IPS-15b (cell line): ENCODE data around the gene RNFT2.

Experiments
- H3K27me3 ChIP-seq: one replicate; pipeline ENCODE4 v1.6.1; 2013; ENCODE audit warnings: low read length; ENCODE audit not compliant: control insufficient read depth, insufficient read depth
- H3K36me3 ChIP-seq: one replicate; pipeline ENCODE4 v1.6.1; 2013; ENCODE audit warnings: low read length; ENCODE audit not compliant: control insufficient read depth, insufficient read depth
- H3K4me1 ChIP-seq: one replicate; pipeline ENCODE4 v1.6.1; 2013; ENCODE audit warnings: mild to moderate bottlenecking, low read length; ENCODE audit not compliant: control insufficient read depth, insufficient read depth
- H3K4me3 ChIP-seq: one replicate; pipeline ENCODE4 v1.5.1; 2013; ENCODE audit warnings: low read depth, low read length
- H3K9ac ChIP-seq: one replicate; pipeline ENCODE4 v1.6.1; 2013; ENCODE audit warnings: low read depth, mild to moderate bottlenecking, low read length
- H3K9me3 ChIP-seq: one replicate; pipeline ENCODE4 v1.6.1; 2013; ENCODE audit warnings: mild to moderate bottlenecking, low read length; ENCODE audit not compliant: control insufficient read depth, insufficient read depth

Gene RNFT2, protein sequence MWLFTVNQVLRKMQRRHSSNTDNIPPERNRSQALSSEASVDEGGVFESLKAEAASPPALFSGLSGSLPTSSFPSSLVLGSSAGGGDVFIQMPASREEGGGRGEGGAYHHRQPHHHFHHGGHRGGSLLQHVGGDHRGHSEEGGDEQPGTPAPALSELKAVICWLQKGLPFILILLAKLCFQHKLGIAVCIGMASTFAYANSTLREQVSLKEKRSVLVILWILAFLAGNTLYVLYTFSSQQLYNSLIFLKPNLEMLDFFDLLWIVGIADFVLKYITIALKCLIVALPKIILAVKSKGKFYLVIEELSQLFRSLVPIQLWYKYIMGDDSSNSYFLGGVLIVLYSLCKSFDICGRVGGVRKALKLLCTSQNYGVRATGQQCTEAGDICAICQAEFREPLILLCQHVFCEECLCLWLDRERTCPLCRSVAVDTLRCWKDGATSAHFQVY

DNA sequence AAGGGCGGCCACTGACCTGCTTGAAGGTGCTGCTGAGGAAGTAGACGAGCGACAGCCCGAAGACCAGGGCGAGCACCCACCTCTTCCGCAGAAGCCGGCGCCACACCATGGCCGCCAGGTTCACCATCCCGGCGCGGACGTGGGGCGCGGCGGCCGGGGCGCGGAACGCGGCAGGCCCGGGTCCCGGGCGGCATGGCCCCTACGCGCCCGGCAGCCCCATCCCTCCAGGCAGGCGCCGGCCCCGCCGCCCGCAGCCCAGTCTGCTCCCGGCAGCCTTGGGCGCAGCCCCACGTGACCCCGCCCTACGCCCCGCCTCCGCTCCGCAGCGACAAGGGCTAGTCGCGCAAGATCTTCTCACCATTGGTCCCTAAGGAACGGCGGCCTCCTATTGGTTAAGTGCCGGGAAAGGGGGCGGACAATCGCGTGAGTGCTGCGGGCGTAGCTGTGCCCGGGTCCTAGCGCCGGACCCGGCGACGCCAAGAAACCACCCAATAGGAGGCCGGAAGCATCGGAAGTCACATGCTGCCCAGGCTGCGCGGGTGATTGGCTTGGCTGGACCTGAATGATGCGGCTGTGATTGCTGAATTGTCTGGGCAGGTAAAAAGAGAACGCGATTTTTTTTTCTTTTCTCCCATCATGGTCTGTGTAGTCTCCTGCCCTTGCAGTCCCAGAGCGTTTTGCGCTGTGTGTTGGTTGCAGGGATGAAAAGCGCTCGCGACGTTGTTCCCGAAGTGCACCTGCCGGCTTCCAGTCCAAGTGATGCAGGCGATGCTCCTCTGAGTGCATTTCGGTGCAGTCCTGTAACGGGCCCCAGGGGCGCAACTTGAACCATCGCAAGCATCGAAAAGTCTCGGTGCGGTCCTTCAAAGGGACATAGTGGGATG, at the start of gene RNFT2, which contains the start of gene SPRING1:
RNFT2 (plus strand) TSS at position 542 of the 884 bp plus-strand sequence. CDS start 2,183 bp downstream, outside the sequence.
SPRING1 (minus strand) TSS at position 296 of the 884 bp plus-strand sequence; CDS start at position 127, 169 bp downstream.
- peaks cover 6% of the 10 kb centered on the region for H3K4me1 ChIP-seq
- no peaks in the 10 kb centered on the region for H3K9me3 ChIP-seq
- H3K4me3 ChIP-seq, result peak within 1 kb of the TSS; percentile 98
- H3K9ac ChIP-seq, result peak within 1 kb of the TSS; percentile 41
- H3K27me3 ChIP-seq, result no peaks in the 10 kb centered on the region
- H3K36me3 ChIP-seq, result no peaks in the 10 kb centered on the region

DNA sequence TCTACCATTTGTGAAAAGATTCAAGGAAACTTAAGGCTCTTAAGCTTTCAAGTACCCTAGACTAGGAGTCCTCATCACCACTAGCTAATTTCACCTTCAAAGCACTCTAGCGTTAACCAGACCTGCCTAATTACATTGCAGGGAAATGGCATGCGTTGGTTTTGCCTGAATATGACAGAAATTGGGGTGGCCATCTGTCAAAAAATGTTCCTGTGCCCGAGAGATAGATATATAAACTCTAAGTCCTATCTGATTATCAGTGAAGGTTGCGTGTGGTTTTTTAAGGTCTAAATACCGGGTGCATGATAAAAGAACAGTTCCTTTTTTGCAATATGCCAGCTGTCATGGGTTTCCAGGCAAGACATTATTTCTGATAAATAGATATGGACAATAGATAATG, 48.6 kb upstream of the RNFT2 start:
- Histone ChIP-seq H3K27me3 (peaks cover 15% of the 10 kb centered on the region), H3K4me3 (no peak overlapping the region), H3K9me3 (no peaks in the 10 kb centered on the region), H3K9ac (no peak overlapping the region), H3K4me1 (peaks cover 8% of the 10 kb centered on the region), H3K36me3 (no peaks in the 10 kb centered on the region)

DNA sequence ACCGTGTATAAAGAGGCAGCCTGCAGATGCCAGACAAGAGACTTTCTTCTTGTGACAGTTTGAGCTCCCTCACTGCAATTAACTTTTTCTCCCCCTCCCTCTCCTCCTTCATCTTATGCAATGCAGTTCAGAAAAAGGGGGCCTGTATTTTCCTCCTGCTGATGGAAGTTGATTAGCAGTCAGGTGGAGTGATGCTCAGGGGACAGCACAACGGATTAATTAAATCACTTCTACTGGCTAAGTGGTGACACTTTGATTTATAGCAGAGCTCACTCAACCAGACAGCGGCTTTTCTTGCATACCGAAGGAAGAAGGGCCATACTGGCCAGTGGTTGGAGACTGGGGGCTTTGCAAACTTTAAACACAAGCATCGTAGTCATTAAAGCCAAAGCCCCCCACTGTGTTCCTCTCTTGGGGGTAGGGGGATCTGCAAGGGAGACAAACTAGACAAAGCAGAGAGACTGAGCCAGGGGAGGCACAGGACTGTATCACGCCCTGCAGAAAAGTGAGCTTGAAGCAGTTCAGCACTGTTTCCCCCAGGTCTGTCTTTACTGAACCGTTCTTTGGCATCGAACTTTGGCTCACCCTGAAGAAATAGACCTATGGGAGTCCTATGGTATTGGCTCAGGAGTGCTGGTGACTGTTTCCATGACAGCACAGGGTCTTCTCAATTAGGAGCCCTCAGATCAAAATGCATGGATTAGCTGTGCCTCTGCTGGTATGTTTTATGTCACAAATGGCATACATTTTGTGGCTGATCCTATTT, 48.0 kb upstream of the RNFT2 start:
- peaks cover 8% of the 10 kb centered on the region for H3K4me1 ChIP-seq
- no peaks in the 10 kb centered on the region for H3K36me3 ChIP-seq
- H3K4me3 ChIP-seq, result no peak overlapping the region

DNA sequence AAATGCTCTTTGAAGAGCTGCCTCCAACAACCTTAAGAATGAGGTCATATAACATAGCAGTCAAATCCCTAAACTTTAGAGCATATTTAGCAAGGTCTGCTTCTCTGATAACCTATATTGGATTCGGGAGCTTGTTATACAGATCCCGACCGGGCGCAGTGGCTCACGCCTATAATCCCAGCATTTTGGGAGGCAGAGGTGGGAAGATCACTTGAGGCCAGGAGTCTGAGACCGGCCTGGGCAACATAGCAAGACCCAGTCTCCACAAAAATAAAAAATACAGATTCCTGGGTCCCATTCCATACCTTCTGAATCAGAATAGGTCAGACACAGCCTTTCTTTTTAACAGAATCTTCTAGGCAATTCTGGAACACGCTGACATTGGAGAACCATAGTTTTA, 46.9 kb upstream of the RNFT2 start:
- peaks cover 16% of the 10 kb centered on the region for H3K27me3 ChIP-seq
- H3K4me1 ChIP-seq, result peaks cover 8% of the 10 kb centered on the region
- no peaks in the 10 kb centered on the region for H3K36me3 ChIP-seq
- no peak overlapping the region for H3K9ac ChIP-seq
- H3K4me3 ChIP-seq, result no peak overlapping the region
- no peaks in the 10 kb centered on the region for H3K9me3 ChIP-seq

More for the DNA sequence above, 48.0 kb upstream of the RNFT2 start:
- Histone ChIP-seq H3K27me3 (peaks cover 16% of the 10 kb centered on the region), H3K9me3 (no peaks in the 10 kb centered on the region), H3K9ac (no peak overlapping the region)

DNA sequence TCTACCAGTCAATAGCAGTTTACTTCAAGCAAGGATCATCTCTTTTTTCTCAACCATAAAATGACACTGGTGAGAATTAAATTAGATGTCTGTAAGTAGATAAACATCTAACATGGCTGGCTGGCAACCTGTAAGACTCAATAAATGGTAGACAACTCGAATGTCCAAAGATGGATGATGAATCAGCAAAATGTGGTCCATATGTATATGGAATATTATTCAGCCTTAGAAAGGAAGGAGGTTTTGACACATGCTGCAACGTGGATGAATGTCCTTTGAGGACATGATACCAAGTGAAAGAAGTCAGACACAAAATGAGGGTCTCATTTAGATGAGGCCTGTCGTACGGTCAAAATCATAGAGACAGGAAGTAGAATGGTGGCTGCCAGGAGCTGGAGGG, 46.5 kb upstream of the RNFT2 start:
- H3K4me1 ChIP-seq, result peaks cover 8% of the 10 kb centered on the region
- no peaks in the 10 kb centered on the region for H3K36me3 ChIP-seq
- no peaks in the 10 kb centered on the region for H3K9me3 ChIP-seq
- no peak overlapping the region for H3K4me3 ChIP-seq
- H3K9ac ChIP-seq, result no peak overlapping the region
- H3K27me3 ChIP-seq, result peaks cover 16% of the 10 kb centered on the region

DNA sequence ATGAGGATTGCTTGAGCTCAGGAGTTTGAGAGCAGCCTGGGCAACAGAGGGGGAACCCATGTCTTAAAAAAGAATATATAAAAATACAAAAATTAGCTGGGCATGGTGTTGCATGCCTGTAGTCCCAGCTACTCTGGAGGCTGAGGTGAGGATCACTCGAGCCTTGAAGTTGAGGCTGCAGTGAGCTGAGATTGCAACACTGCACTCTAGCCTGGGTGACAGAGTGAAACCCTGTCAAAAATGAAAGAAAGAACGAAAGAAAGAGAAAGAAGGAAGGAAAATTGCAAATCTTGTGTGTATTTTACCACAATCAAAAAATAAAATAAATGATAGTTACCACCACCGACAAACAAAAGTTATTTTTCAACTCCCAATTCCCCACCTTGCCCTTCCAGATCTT, 45.5 kb upstream of the RNFT2 start:
- Histone ChIP-seq H3K4me3 (no peak overlapping the region), H3K9me3 (no peaks in the 10 kb centered on the region), H3K27me3 (peaks cover 16% of the 10 kb centered on the region), H3K4me1 (peaks cover 8% of the 10 kb centered on the region), H3K36me3 (no peaks in the 10 kb centered on the region), H3K9ac (no peak overlapping the region)

DNA sequence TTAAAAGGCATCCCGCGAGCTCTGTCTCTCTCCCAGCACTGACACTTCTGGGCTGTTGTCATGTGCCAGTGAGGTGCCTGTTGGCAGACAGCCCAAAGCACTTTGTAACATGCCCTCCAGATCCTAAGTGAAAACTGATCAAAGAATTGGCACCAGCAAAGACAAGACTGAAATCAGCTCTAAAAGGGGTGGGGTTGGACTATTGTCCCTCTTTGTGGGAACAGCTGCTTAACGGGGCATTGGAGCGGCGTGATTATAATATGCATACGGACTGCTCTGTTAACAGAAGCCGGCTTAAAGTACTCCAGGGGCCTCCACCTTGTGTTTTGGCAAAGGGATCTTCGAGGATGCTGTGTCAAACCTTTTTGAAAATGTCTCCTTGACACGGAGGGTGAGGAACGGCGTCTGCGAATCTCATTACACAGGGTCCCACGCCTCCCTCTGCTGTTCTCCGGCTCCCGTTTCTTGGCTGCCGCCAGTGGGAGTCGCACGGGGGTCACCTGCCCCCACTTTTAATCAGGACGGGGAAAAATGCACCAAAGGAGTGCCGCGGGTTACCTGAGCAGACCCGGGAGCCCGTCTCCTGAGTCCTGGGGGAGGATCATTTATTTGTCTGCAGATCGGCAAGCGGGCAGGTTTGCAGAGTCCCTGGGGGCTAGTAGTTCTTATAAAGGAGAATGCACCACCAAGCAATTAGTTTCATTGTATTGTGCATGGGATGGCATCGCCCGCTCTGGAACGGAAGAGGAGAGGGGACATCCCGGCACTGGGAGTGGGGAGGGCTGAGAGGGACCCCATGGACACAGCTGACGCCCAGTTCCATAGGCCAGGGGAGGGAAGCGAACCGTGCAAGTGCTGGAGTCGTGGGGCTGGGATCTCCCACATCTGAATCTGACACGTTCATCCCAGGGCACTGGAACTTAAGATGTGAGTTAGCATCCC, 44.6 kb upstream of the RNFT2 start:
- Histone ChIP-seq H3K27me3 (peaks cover 16% of the 10 kb centered on the region), H3K4me3 (peak overlapping the region; percentile 55), H3K36me3 (no peaks in the 10 kb centered on the region), H3K9me3 (no peaks in the 10 kb centered on the region), H3K9ac (peak overlapping the region; percentile 47), H3K4me1 (peaks cover 8% of the 10 kb centered on the region)

DNA sequence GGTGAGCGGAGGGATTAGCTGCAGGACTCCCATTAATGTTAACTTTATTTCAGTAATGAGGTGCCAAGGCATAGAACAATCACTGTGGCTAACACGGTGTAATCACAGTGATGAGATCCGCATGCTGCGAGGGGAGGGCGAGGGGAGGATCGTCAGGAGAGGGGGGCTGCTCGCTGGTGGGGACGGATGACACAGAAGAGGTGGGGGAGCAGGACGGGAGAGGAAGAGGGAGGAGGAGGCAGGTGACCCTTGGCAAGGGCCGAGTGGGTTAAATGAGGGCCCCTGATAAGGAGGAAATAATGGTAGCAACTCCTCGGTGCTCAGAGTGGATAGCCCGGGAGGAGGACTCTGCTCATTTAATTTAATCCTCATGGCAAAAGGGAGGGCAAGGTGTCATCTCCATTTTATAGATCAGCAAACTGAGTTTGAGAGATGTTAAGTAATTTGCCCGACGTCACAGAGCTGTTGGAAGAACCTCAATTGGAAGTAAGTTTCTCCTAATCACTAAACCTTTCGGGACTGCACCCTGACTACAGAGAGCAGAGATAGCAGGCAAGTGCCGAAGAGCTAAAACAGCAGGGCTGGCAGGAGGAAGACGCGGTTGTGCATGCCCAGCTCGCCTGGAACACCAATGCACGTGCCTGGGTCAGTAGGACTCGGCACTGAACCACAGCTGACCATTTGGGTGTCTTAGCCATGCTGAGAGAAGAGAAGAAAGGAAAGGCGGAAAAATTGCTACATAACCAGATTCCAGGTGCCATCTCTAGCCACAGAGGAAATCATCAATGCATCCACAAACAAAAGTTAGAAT, 43.3 kb upstream of the RNFT2 start:
- no peaks in the 10 kb centered on the region for H3K9me3 ChIP-seq
- no peak overlapping the region for H3K9ac ChIP-seq
- peaks cover 16% of the 10 kb centered on the region for H3K27me3 ChIP-seq
- peaks cover 8% of the 10 kb centered on the region for H3K4me1 ChIP-seq
- H3K4me3 ChIP-seq, result no peak overlapping the region
- no peaks in the 10 kb centered on the region for H3K36me3 ChIP-seq

DNA sequence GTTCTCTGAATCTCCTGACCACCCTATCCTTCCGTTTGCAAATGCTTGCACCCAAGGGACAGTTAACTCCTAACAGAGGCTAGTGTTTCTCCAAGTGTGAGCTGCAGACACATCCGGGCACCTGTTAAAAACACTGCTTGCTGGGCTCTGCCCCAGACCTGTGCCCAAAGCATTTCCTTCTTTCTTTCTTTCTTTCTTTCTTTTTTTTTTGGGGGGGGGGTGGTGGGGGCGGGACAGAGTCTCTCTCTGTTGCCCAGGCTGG, 42.7 kb upstream of the RNFT2 start:
- H3K4me3 ChIP-seq, result no peak overlapping the region
- H3K9me3 ChIP-seq, result no peaks in the 10 kb centered on the region
- H3K9ac ChIP-seq, result no peak overlapping the region
- peaks cover 8% of the 10 kb centered on the region for H3K4me1 ChIP-seq
- peaks cover 16% of the 10 kb centered on the region for H3K27me3 ChIP-seq
- H3K36me3 ChIP-seq, result no peaks in the 10 kb centered on the region

DNA sequence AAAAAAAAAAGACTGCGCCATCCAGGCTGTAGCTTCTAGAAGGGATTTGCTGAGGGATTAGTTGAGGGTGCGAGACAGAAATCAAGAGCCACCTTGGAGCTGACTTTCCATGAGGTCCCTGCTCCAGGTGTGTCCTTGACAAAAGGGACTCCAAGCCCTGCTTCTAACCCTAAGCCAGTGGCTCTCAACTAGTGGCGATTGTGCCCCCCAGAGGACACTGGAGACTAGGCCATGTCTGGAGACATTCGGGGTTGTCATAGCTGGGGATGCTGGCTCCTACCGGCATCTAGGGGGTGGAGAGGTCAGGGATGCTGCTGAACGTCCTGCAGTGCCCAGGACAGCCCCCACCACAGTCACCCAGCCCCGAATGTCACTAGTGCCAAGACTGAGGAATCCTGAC, 40.8 kb upstream of the RNFT2 start:
- Histone ChIP-seq H3K4me3 (no peak overlapping the region), H3K36me3 (no peaks in the 10 kb centered on the region), H3K9me3 (no peaks in the 10 kb centered on the region), H3K27me3 (peaks cover 16% of the 10 kb centered on the region), H3K9ac (no peak overlapping the region), H3K4me1 (peaks cover 8% of the 10 kb centered on the region)
